Embryonic facial prominence (tissue), 1 donor: ENCODE data around the gene SERPINA9.
"Not testable (repeated sequence)": the region's sequence is repeated elsewhere in the genome, so short reads cannot be mapped to it uniquely, and the experiment has no call there.

Experiments
- DNase-seq: peaks from one replicate; pipeline ENCODE4 v3.0.0-alpha.2; 2016; ENCODE audit errors: extremely low spot score

The SERPINA9 gene

GRCh38 chr14:94427016-94427613, 48.9 kb downstream of the SERPINA9 start:
- DNase-seq: no peak

GRCh38 chr14:94426526-94426925, 49.5 kb downstream of the SERPINA9 start:
- DNase-seq: no peak

GRCh38 chr14:94424371-94424770, 51.6 kb downstream of the SERPINA9 start:
- DNase-seq: no peak

- DNase-seq: no peak
Measured at GRCh38 chr14:94423453-94424056, 52.4 kb downstream of the SERPINA9 start.

GRCh38 chr14:94421316-94421715, 54.7 kb downstream of the SERPINA9 start:
- no peak for DNase-seq

GRCh38 chr14:94417497-94418205, 58.3 kb downstream of the SERPINA9 start:
- not testable (repeated sequence) for DNase-seq
